Raji (cell line): Measurements from ENCODE around the gene RHOBTB3.

Source experiments
- POLR2A ChIP-seq: IDR thresholded peaks from 2 replicates; pipeline ENCODE4 v1.6.1; 2011; ENCODE audit warnings: low read depth, low read length, control low read depth; ENCODE audit not compliant: insufficient read depth

Gene RHOBTB3

DNA sequence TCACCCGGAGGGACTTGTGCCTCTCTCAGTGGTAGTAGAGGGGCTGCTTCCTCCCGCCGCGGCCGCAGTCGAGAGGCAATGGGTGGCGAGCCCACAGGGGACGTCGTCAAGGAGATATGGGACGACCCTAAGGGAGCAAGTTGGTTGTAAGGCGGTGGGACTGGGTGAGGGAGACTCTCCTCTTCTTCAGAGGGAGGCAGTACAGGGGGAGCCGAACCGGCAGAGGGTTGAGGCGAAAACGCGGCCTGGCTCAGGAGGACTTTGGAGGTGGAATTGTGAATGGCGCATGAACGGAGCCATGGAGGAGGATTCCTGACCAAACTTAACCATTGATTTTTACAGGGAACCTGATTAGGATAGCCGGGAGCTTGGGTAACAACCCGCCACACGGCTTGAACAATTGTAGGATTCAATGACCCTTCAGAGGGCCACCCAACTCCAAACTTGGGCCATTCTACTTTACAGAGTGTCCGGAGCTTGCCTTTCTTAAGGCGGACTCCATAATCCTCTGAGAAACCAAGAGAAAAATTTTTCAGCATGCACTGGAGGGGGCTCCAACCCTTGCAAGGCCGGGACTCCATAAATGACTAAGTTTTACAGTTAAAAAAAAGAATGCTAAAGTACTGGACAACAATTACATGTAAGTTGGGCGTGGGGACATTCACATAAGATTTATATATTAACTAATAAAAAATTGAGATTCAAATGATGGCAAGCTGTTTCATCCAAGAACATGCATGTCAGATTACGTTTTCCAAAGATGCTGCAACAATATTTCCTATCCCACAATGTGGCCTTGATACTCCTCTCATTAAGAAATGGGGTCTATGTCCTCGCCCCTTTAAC is 19.4 kb upstream of the RHOBTB3 start:
- no peak for TF ChIP-seq POLR2A

DNA sequence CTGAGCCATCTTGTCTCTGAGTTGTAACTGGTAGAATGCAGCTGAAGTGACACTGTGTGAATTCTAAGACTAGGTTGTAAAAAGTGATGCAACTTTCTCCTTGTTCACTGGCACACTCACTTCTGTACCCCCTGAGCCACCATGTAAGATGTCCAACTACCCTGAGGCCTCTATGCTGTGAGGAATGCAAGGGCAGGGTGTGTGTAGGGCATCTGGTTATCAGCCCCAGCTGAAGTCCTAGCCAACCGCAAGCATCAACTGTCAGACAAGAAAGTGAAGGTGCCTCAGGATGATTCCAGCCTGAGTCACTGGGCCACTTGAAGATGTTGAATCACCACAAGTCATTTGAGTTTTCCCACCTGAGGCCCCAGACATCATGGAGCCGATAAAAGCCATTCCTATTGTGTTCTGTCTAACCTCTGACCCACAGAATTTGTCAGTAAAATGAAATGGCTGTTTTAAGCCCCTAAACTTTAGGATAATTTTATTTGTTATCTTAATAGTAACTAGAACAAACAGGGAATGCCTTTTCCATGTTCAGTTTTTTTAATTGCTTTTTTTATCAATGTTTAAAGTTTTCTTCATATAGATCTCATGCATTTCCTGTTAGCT is 18.7 kb upstream of the RHOBTB3 start:
- TF ChIP-seq POLR2A = no peak

DNA sequence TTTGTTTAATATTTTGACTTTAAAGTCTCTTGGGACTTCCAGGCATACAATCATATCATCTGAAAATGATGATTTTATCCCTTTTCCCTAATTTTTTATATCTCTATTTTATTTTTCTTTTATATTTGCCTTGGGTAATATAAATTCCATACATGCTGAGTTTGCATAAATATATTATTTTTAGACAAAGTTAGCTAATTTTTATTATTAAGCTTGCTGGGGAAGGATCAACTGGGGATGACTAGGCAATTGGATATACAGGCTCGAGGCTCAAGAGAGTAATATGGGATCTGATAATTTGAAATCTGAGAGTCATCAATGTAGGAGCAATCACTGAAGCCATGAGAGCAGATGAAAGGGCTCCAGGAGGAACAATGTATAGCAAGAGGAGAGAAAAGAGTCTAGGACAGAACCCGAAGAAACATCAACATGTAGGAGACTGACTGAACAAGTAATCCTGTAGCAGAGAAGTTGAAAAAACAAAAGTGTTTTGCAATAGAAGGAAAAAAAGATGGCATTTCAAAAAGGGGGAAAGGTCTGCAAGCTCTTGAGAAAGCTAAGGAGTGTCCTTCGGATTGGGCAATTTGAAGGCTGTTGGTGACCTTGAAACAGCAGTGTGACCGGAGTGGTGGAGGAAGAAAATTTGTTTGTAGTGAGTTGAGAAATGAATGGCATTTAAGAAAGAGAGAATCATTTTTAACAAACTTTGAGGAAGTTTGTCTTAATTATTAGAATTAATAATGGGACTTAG is 17.0 kb upstream of the RHOBTB3 start:
- TF ChIP-seq POLR2A = no peak

DNA sequence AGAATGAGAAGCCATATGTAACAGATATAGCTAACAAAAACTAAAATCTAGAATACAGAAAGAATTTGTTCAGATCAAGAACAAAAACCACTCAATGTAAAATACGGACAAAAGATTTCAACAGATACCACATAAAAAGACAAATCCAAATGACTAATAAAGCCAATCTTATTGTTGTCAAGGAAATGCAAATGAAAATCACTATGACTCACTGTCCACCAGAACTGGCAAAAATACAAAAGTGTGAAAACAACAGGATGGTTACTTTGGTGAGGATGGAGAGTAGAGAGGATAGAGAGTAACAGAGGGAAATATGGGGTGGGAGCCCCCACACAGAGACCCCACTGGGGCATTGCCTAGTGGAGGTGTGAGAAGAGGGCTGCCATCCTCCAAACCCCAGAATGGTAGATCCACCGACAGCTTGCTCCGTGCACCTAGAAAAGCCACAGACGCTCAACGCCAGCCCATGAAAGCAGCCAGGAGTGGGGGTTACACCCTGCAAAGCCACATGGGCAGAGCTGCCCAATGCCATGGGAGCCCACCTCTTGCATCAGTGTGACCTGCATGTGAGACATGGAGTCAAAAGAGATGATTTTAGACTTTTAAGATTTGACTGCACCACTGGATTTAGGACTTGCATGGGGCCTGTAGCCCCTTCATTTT is 15.2 kb upstream of the RHOBTB3 start:
- TF ChIP-seq POLR2A = no peak

DNA sequence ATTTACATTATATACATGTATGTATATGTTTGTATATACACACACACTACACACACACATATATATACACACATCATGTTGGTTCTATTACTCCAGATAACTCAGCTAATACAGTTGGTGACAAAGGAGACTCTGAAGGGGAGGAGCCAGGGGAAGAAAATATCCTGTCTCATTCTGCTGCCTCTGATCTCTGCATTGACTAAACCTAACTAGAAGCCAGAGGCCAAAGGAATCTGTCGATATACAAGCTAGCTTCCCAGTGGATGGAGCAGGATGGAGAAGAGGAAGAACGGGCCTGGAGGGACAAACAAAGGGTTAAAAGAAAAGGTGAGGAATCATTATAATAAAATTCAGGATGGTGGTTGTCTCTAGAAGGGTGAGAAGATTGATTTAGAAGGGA is 13.7 kb upstream of the RHOBTB3 start:
- no peak for TF ChIP-seq POLR2A

DNA sequence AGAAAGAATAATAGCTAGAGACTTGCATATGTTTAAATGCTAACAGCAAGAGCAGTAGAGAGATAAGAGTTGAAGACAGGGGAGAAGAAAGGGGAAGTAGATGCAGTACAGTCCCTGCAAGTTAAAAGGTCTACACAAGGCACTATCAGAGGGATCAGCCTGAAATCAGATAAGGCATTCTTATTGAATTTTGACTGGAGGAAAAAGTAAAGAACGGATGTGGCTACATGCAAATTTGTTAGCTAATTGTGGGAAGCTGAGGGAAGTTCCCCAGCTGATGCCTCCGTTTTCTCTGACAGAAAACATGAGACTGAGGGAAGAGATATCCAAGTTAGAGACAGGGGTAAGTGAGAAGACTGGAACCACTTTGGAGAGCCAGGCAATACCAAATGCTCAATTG is 12.9 kb upstream of the RHOBTB3 start:
- TF ChIP-seq POLR2A = no peak

DNA sequence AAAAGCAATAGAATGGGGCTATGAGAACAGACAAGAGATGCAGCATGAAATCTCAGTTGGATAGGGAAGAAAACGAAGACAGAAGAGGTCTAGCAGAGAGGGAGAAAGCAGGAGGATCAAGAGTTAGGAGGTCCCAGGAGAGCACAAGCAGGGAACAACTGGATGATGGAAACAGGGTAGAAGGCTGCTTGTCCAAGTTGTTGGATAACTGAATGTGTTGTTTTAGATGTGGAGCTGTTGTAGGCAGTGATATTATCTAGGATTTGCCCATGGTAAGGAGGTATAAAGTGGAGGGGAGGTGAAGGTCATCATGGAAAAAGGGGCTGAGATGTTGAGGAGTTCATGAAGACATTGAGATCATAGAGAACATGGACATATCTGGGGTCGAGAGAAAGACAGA is 12.4 kb upstream of the RHOBTB3 start:
- TF ChIP-seq POLR2A = no peak

GRCh38 chr5:95720094-95720786 is 10.9 kb upstream of the RHOBTB3 start:
- TF ChIP-seq POLR2A = no peak

DNA sequence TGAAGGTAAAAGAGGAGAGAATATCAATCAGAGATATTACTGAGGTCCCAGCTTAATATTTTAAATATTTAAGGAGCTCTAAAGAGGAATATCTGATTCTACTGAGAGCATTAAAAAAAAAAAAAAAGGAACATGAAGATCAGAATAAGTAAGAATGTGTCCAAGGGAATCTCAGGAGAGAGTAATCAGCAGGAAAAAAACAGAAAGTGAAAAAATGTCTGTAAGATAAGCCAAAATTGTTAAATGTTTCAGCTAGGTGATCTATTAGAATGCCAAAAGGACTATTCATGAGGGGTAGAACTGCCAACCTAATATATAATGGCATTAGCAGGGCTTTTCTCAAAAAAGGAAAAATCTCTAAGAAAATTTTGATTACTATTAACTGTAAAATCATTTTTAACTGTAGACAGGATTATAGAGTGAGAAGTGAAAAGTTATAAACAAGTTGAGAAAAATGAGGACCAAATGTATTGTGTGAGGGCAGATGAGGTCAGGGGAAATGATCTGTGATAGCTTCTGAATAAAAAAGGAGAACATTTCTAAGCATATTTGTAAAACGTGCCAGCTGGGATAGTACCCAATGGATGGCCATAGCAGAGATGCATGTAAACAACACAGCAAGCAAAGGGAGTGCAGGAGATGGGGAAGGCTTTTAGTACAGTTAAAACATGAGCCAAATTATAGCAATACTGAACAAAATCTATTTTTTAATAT is 9.4 kb upstream of the RHOBTB3 start:
- no peak for TF ChIP-seq POLR2A

DNA sequence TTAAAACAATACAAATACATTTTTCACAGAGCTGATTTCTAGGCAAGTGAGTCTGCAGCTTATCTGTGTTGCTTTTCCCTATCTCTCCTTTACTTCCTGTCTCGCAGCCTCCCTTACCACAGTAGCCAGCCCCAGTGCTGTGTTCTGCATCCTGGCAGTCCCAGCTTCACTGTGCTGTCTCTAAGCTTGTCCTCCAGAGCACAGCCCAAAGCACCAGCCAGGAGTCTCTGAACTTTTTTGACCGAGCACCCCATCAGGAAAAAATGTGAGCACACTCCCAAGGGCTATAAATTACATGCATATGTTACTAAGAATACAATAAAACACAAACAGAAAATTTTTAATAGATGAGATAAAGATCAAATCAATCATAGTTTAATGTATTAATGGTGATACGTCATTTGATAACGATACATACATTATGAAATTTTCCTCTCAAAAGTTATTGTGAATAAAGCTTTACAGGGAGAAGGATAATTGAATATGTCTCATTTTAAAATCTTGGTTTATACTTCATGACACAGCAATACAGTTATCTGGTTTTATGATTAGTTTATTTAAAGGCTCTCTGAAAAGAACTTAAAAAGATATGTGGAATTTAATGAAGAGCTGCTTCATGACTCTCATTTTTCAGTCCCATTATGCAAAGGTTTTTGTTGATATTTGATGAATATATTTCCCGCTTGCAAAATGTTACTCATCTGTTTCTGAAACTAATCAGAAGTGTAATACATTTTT is 7.3 kb upstream of the RHOBTB3 start:
- no peak for TF ChIP-seq POLR2A

- TF ChIP-seq POLR2A = no peak
Observed at GRCh38 chr5:95725071-95725820, 5.9 kb upstream of the RHOBTB3 start.

- TF ChIP-seq POLR2A = no peak
Observed at GRCh38 chr5:95725937-95726810, 5.0 kb upstream of the RHOBTB3 start.
